NCI-H1105 treated with DMSO at 0.1 percent for 48 hours (cell line): ENCODE data around the gene FXYD5.

ENCODE experiments used
- DNase-seq: peaks from one replicate; lab custom pipeline; 2025; lab: John Stamatoyannopoulos, UW

Gene FXYD5, protein sequence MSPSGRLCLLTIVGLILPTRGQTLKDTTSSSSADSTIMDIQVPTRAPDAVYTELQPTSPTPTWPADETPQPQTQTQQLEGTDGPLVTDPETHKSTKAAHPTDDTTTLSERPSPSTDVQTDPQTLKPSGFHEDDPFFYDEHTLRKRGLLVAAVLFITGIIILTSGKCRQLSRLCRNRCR

GRCh38 chr19:35154525-35155406, at the start of gene FXYD5:
Gene FXYD5 (plus strand): TSS chr19:35154735. CDS start chr19:35155551, 816 bp downstream.
- DNase-seq: peak; percentile 17

DNA sequence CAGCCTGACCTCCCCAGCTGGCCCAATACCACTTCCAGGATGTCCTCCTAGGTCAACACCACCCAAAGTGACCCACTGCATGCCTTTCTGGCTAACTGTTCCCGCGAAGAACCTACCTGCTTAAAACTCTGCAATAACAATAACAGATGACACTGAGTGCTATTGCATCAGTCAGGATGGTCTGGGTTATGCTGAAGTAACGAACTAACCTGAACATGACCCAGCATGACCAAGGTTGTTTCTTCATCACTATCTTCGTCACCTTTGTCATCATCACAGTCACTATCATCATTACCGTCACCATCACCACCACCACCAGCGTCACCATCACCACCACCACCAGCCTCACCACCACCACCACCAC, 49.5 kb upstream of the FXYD5 start:
- DNase-seq: no peak

DNA sequence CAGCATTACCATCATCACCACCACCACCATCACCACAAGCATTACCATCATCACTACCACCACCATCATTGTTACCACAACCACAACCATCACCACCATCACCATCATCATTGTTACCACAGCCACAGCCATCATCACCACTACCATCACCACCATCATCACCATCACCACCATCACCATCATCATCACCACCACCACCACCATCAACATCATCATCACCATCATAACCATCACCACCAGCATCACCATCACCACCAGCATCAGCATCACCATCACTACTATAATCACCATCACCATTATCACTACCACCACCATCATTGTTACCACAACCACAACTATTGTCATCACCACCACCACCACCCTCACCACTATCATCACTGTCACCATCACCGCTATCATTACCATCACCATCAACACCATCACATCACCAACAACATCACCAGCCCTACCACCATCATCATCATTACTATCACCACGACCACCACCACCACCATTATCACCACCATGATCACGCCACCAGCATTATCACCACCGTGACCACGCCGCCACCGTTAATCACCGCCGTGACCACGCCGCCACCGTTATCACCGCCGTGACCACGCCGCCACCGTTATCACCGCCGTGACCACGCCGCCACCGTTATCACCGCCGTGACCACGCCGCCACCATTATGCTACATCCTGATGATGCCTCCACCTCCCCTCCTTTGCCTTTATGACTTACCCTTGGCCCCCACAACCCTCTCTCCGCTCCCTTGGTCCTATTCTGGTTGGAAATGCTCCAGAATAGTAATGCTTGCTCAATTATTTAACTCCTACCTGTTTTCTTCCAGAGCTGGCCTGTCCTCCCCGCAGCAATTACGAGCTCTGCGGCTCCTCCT, 48.9 kb upstream of the FXYD5 start:
- no peak for DNase-seq

DNA sequence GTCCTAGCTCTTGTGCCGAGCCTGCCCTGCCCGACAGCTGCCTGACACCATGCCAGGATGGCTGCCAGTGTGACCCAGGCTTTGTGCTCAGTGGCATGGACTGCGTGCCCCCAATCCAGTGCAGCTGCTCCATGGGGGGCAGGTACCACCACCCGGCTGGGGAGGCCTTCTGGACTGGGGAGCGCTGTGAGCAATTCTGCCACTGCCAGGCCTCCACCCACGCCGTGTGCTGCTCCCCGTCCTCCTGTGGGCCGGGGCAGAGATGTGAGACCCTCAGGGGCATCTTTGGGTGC, 48.3 kb upstream of the FXYD5 start:
- no peak for DNase-seq

DNA sequence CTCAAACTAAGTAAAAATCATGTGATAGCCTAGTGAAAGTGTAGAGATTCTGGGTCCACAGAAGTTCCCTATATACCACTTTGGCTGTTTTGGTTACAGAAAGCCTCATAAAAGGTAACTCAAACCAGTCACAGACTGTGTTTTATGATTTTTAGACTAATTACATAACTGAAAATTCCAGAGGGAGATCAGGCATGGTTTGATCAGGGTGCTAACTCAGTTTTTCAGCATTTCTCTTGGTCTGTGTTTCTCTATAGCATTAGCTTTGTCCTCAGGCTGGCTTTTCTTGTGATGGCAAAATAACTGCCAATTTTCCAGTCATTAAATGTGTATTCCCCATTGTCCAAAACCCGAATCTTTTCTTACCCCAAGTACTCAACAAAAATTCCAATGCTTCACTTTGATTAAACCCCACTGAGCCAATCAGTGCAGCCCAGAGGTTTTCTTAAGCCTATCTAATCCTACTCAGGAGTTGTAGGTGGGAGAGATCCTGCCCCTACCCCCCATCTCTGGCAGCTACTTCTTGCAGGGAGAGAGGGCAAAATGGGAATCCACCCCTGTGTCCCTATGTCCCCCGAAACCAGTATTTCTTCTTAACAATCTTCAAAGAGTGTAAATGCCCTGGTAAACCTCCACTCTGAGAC, 47.5 kb upstream of the FXYD5 start:
- no peak for DNase-seq

DNA sequence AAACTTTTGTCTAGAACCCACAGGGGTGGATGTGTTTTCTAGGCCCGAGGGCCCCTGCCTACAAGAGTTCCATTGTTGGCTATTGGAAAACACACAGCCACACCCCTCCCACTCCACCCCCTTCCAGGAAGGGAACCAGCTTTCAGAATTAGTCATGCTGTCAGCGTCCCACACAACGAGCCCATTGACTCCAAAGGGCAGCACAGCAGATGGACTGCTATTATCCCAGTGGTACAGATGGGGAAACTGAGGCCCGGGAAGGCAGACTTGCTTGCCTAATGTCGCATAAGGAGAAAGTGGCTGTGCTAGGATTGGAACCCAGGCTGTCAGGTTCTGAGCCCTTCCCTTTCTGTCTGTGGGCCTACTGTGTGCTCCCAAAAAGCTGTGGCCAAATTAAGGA, 47.0 kb upstream of the FXYD5 start:
- DNase-seq: no peak

DNA sequence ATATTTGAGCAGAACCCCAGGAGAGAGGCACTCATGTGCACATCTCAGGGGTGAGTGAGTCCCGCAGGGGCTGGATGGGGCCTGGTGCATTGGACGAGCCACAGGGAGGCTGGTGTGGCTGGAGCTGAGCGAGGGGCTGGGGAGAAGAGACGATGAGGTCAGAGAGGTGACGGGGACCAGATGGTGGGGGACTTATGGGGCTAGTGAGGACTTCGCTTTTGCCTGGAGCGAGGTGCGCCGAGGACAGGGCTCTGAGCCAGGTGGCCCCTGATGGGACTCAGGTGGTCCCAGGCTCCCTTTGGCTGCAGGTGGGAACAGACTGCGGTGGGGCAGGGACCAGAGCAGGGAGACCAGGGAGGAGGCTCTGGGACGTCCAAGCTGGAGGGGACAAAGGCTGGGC, 45.8 kb upstream of the FXYD5 start:
- DNase-seq: no peak

DNA sequence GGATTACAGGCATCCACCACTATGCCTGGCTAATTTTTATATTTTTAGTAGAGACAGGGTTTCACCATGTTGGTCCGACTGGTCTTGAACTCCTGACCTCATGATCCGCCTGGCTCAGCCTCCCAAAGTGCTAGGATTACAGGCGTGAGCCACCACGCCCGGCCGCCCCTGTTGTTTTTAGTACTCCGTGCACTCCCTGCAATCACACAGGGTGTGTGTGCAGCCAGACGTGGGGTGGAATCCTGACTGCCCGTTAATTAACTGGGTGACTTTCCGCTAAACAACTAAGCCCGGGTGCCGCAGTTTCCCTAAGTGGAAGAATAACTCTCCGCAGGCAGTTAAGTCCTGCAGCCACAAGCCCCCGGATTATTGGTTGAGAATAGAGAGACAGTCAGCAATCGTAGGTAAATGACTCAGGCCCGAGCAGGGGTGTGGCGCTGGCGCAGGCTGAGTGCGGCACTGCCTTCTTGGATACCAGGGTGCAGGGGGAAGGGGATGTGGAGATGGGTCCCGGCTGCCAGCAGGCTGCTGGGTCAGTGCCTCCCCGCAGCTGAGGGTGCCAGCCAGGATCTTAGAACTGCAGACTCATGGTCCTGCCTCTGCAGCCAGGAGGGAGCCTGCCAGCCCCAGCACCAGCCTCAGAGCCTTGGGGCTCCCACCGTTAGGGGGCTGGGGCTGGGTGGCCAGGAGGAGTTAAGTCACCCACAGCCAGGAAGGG, 45.0 kb upstream of the FXYD5 start:
- no peak for DNase-seq

DNA sequence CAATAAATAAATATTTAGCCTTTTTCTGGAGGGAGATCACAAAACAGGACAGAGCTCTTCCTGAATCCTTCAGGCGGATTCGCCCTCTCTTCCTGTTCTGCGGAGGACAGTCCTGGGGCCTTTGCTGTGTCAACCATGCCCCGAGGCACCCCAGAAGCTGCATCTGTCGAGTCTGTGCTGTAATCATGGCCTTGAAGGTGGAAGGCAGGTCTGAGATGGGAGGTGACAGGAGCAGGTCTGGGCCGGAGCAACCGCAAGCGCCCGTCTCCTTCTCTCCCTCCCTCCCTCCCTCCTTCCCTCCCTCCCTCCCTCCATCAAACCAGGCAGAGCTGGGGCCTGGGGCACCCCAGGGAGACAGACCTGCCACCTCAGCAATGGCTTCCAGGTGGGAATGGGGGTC, 43.6 kb upstream of the FXYD5 start:
- DNase-seq: no peak

DNA sequence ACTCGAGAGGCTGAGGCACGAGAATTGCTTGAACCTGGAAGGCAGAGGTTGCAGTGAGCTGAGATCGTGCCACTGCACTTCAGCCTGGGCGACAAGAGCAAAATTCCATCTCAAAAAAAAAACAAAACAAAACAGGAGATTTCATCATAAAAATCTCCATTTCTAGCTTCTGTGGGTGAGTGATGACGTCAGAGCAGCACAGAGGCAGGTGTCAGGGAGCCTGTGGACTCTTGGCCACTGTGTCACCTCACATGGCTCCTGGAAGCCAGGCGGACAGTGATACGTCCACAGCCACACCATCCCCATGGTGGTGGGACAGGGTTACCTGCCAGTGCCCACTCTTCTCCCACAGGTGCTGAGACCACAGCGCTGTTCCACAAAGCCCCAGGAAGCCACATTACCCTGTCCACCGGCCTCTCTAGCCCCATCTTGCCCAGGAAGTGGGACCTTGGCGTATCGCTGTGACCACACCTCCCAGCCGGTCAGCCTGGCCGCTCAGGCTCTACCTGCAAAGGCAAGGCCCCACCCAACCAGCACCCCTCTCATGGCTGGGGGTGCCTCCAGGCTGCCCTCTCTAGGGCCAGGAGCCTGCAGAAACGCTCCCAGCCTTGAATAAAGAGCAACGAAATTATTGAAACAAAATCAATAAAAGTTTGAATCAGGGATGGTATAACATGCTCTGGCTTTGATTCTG, 41.4 kb upstream of the FXYD5 start:
- DNase-seq: no peak

DNA sequence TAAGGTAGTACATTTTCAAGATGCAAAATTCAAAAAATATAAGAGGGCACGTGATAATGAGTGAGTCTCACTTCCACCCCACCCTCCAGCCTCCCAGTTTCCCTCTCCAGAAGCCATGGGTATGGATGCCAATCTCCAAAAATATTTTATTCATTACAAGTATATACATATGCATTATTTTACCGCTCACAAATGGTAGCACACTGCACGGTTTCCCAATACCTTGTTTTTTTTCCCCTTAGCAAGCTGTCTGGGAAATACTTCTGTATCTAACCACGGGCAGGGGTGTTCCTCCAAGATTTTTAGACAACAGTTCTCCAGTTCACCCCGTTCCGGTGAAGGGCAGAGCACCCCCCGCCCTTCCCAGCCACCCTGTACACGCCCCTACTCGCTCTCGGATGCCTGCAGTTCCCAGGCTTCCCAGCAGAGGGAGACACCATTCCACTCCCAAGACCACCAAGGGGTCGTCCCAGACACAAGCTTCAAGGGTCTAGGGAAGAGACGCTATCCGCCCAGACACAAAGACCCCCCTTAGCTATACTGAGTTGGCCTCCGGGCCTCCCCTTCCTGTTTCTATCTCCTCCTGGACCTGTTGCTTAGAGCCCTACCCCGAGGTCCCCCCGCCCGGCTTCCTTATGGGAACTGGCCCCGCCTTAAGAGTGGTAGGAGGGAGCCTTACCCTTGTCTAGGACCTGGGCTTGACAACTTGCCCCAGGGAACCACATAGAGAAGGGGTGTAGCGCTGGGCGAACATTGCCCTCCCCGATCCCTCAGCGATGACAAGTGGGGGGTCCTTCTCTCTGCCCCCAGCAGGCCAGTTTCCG, 40.0 kb upstream of the FXYD5 start:
- DNase-seq: peak; percentile 40

GRCh38 chr19:35115177-35115951, 39.2 kb upstream of the FXYD5 start, which contains the start of gene FXYD3:
Gene FXYD3 (plus strand): TSS chr19:35115823. CDS start chr19:35119377, 3,554 bp downstream.
- no peak for DNase-seq

GRCh38 chr19:35116072-35116801, 38.3 kb upstream of the FXYD5 start:
- no peak for DNase-seq

- no peak for DNase-seq
Measured at GRCh38 chr19:35117116-35117515, 37.4 kb upstream of the FXYD5 start.

DNA sequence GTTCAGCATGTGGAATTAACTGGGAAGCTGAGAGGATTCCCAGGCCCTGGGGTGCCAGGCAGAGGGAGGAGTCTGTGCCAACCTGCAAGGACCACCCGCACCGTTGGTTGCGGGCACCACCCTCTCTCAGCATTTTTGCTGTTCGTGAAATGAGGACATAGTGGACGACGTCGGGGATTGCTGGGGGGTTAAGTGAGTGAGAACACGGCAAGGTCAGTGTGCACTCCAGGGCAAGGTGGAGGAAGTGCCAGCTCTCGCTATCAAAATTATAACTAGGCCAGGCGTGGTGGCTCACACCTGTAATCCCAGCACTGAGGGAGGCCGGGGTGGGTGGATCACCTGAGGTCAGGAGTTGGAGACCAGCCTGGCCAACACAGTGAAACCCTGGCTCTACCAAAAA, 36.7 kb upstream of the FXYD5 start:
- DNase-seq: no peak

- no peak for DNase-seq
Measured at GRCh38 chr19:35118268-35119020, 36.1 kb upstream of the FXYD5 start.

- no peak for DNase-seq
Measured at GRCh38 chr19:35119091-35119490, 35.4 kb upstream of the FXYD5 start.
